ENCODE measurements around the gene MAN1C1. TPM values are rescaled to one million over a fixed set of nuclear protein-coding genes. Genes with fewer than 3 reads are reported as not detected.
A peak's percentile ranks its signal among the peaks of the same experiment; 100 is the strongest.

MAN1C1 gene
- total RNA-seq, 1 experiment from 2014 or later, result 16.8 TPM

GRCh38 chr1:25800703-25801377 is 184.2 kb downstream of the MAN1C1 start:
- TF ChIP-seq ZNF121 (CRISPR knock-in tag; IDR thresholded peaks at IDR 0.05) (peak; percentile 81), SMAD4 (CRISPR knock-in tag; IDR thresholded peaks at IDR 0.05) (no peak)
- POLR2A ChIA-PET, result interaction anchor here (1.8 kb wide), 1 partner anchor 20 kb away, joined by 6 read pairs; the partner anchor contains the start of gene MTFR1L
- H3K27me3 Mint-ChIP-seq (ENCODE audit: low read depth), result peaks cover 4% of the 10 kb centered on the region
- DNase-seq (ENCODE audit: low spot score), result no peak
- peaks cover 7% of the 10 kb centered on the region for H3K36me3 Mint-ChIP-seq
- peak; percentile 1; the same call in 1 of the 2 replicates for ATAC-seq
- CTCF ChIA-PET, result interaction anchor here (1.0 to 6.2 kb wide), 9 partner anchors 8 to 313 kb away, joined by 3 to 80 read pairs (median 5); partner anchors contain the start of gene MAN1C1
- no peak overlapping the region for H3K27ac Mint-ChIP-seq
- H3K9me3 Mint-ChIP-seq, result no peaks in the 10 kb centered on the region
- H3K4me3 Mint-ChIP-seq, result peak overlapping the region; percentile 79
- H3K4me1 Mint-ChIP-seq, result peaks cover 41% of the 10 kb centered on the region

- H3K27ac Mint-ChIP-seq, result peak overlapping the region; percentile 26; the same call in 1 of the 2 replicates
- H3K4me3 Mint-ChIP-seq, result no peak overlapping the region
- no peak for ATAC-seq
- TF ChIP-seq STAT6 (CRISPR knock-in tag; conservative IDR thresholded peaks at IDR 0.05; ENCODE audit: low read depth) (no peak), ZNF512 (CRISPR knock-in tag; IDR thresholded peaks at IDR 0.05; ENCODE audit: borderline replicate concordance) (no peak), TCF7 (CRISPR knock-in tag; IDR thresholded peaks at IDR 0.05; ENCODE audit: low read depth) (no peak), PREB (CRISPR knock-in tag; IDR thresholded peaks at IDR 0.05; ENCODE audit: borderline replicate concordance) (no peak), AFF4 (CRISPR knock-in tag; IDR thresholded peaks at IDR 0.05; ENCODE audit: borderline replicate concordance) (no peak), GABPB1 (CRISPR knock-in tag; IDR thresholded peaks at IDR 0.05) (no peak), ZBTB21 (CRISPR knock-in tag; IDR thresholded peaks at IDR 0.05; ENCODE audit: borderline replicate concordance) (no peak), NR3C1 (CRISPR knock-in tag; conservative IDR thresholded peaks at IDR 0.05; ENCODE audit: low read depth) (no peak), GTF2I (CRISPR knock-in tag; conservative IDR thresholded peaks at IDR 0.05) (no peak), NFATC4 (CRISPR knock-in tag; IDR thresholded peaks at IDR 0.05) (no peak), ZNF263 (CRISPR knock-in tag; IDR thresholded peaks at IDR 0.05; ENCODE audit: low read depth) (no peak), SP1 (CRISPR knock-in tag; conservative IDR thresholded peaks at IDR 0.05) (no peak), ATF2 (CRISPR knock-in tag; IDR thresholded peaks at IDR 0.05; ENCODE audit: borderline replicate concordance, low read depth) (no peak), MXD4 (CRISPR knock-in tag; IDR thresholded peaks at IDR 0.05; ENCODE audit: borderline replicate concordance) (no peak), HMGA2 (CRISPR knock-in tag; IDR thresholded peaks at IDR 0.05) (no peak), ZMAT4 (CRISPR knock-in tag; IDR thresholded peaks at IDR 0.05) (no peak), ATF3 (CRISPR knock-in tag; conservative IDR thresholded peaks at IDR 0.05) (no peak), JAZF1 (CRISPR knock-in tag; IDR thresholded peaks at IDR 0.05) (no peak)
These were observed 186.3 kb downstream of the MAN1C1 start for GRCh38 chr1:25802915-25803314.

More at GRCh38 chr1:25802915-25803314, 186.3 kb downstream of the MAN1C1 start:
- Mint-ChIP-seq H3K36me3 (peaks cover 14% of the 10 kb centered on the region), H3K4me1 (peaks cover 26% of the 10 kb centered on the region), H3K9me3 (no peaks in the 10 kb centered on the region), H3K27me3 (ENCODE audit: low read depth) (peaks cover 4% of the 10 kb centered on the region)
- ChIA-PET POLR2A (no interaction called here), CTCF (interaction anchor here (0.6 to 2.1 kb wide), 4 partner anchors 8 to 184 kb away, joined by 3 to 5 read pairs (median 3); no protein-coding TSS in a partner anchor)
- DNase-seq (ENCODE audit: low spot score), result no peak

All from WTC11 (cell line).